Trophoblast cell (in vitro differentiated cells and primary cell): Measurements from ENCODE around the gene ANKRD6.

Experiments
- DNase-seq, 2 donors: peaks; one replicate each; pipeline ENCODE4 v3.0.0-alpha.2; 2016
- H2AFZ ChIP-seq: 2 replicates; pipeline ENCODE4 v1.6.1; 2013; ENCODE audit warnings: low read length, moderate library complexity, mild to moderate bottlenecking; ENCODE audit not compliant: insufficient read depth, poor library complexity
- H2AK5ac ChIP-seq: 2 replicates; pipeline ENCODE4 v1.6.1; 2013; ENCODE audit warnings: mild to moderate bottlenecking, low read length
- H2BK120ac ChIP-seq: 2 replicates; pipeline ENCODE4 v1.6.1; 2013; ENCODE audit warnings: low read length, mild to moderate bottlenecking, moderate library complexity; ENCODE audit not compliant: insufficient read depth, poor library complexity
- H2BK12ac ChIP-seq: 2 replicates; pipeline ENCODE4 v1.6.1; 2013; ENCODE audit warnings: mild to moderate bottlenecking, low read length, moderate library complexity
- H2BK5ac ChIP-seq: 2 replicates; pipeline ENCODE4 v1.6.1; 2013; ENCODE audit warnings: low read length, low read depth, moderate library complexity, mild to moderate bottlenecking; ENCODE audit not compliant: poor library complexity
- H3K14ac ChIP-seq: 2 replicates; pipeline ENCODE4 v1.6.1; 2013; ENCODE audit warnings: mild to moderate bottlenecking, low read length
- H3K18ac ChIP-seq: 2 replicates; pipeline ENCODE4 v1.6.1; 2013; ENCODE audit warnings: mild to moderate bottlenecking, low read length
- H3K23ac ChIP-seq: 2 replicates; pipeline ENCODE4 v1.6.1; 2013; ENCODE audit warnings: low read length
- H3K27ac ChIP-seq: 2 replicates; pipeline ENCODE4 v1.5.1; 2013; ENCODE audit warnings: low read depth, mild to moderate bottlenecking, inconsistent platforms, low read length, moderate library complexity
- H3K27me3 ChIP-seq: 2 replicates; pipeline ENCODE4 v1.6.1; 2013; ENCODE audit warnings: inconsistent platforms, mild to moderate bottlenecking, low read length, moderate library complexity; ENCODE audit not compliant: insufficient read depth
- H3K36me3 ChIP-seq, 2 experiments: 1 replicate in 1 of 2; 2 replicates in 1 of 2; pipeline ENCODE4 v1.6.1; 2013; ENCODE audit warnings: low read length in 2 of 2, mild to moderate bottlenecking in 2 of 2, moderate library complexity in 1 of 2; ENCODE audit not compliant: insufficient read depth in 2 of 2, control insufficient read depth in 1 of 2
- H3K4ac ChIP-seq: 2 replicates; pipeline ENCODE4 v1.6.1; 2013; ENCODE audit warnings: low read depth, mild to moderate bottlenecking, low read length, moderate library complexity
- H3K4me1 ChIP-seq, 2 experiments: 1 replicate in 1 of 2; 2 replicates in 1 of 2; pipeline ENCODE4 v1.6.1; 2013; ENCODE audit warnings: low read length in 2 of 2, mild to moderate bottlenecking in 2 of 2, moderate library complexity in 1 of 2; ENCODE audit not compliant: insufficient read depth in 2 of 2, control insufficient read depth in 1 of 2
- H3K4me2 ChIP-seq: 2 replicates; pipeline ENCODE4 v1.6.1; 2013; ENCODE audit warnings: inconsistent platforms, mild to moderate bottlenecking, low read length, moderate library complexity
- H3K4me3 ChIP-seq: 2 replicates; pipeline ENCODE4 v1.5.1; 2013; ENCODE audit warnings: mild to moderate bottlenecking, low read depth, low read length, inconsistent platforms
- H3K79me1 ChIP-seq: one replicate; pipeline ENCODE4 v1.6.1; 2013; ENCODE audit warnings: low read length
- H3K79me2 ChIP-seq: 2 replicates; pipeline ENCODE4 v1.6.1; 2013; ENCODE audit warnings: low read length, mild to moderate bottlenecking; ENCODE audit not compliant: control insufficient read depth, insufficient read depth, poor library complexity
- H3K9ac ChIP-seq: 2 replicates; pipeline ENCODE4 v1.6.1; 2013; ENCODE audit warnings: mild to moderate bottlenecking, low read length
- H3K9me3 ChIP-seq: 2 replicates; pipeline ENCODE4 v1.6.1; 2013; ENCODE audit warnings: low read depth, mild to moderate bottlenecking, control low read depth, inconsistent platforms, low read length; ENCODE audit not compliant: insufficient read depth
- H4K12ac ChIP-seq: 2 replicates; pipeline ENCODE4 v1.6.1; 2013; ENCODE audit warnings: low read depth, mild to moderate bottlenecking, low read length, moderate library complexity
- H4K8ac ChIP-seq: 2 replicates; pipeline ENCODE4 v1.6.1; 2013; ENCODE audit warnings: low read depth, mild to moderate bottlenecking, low read length, moderate library complexity
- H4K91ac ChIP-seq: one replicate; pipeline ENCODE4 v1.6.1; 2013; ENCODE audit warnings: low read depth, mild to moderate bottlenecking, low read length, moderate library complexity
- WGBS: extraction: QIAGEN DNeasy Blood & Tissue Kit; methylation state at CpG from one replicate; pipeline ENCODE4 v1.1.7; 2013; ENCODE audit warnings: missing lambda C conversion rate; ENCODE audit not compliant: insufficient read length, insufficient coverage; ENCODE audit errors: extremely low coverage; 5-methylcytosine and 5-hydroxymethylcytosine counted together

The ANKRD6 gene

DNA sequence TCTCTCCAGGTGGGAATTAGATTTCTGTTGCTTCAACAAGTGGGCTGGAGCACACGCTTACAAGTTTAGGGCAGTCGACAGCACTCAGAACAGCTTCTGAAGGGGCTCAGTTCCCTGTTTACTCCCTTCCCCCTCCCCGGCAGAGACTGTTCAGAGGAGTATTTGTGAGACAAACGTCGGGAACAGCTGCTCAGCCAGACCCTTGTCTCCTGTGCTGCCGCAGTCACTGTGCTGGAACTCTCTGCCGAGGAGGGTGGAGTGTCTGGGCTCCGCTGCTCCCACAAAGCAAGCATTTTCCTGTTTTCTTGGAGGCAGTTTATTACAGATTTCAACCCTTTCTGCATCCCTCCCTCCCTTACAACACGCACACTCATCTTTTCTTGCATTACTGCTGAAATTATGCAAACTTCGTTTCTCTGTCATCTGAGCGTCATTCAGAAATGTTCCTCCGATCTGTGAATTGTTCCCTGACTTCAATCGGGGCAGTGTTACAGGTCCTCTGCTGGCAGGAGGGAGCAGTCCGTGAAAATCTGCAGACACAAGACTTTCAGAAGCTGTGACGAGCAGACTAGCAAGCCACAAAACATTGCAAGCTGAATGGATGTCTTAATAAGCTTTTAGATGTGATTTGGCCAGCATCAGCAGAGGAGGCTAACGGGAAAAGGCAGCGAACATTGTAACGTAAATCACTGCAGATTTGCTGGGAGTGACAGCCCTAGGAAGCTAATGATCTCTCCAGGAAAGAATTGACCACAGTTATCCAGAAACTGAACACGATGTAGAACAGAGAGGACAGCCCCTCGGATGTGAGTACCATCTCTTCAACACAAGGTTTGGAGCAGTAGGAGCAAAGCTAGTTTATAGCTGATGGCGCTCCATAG, 129.4 kb downstream of the ANKRD6 start:
- Histone ChIP-seq H4K8ac (no peak overlapping the region), H2BK5ac (peak overlapping the region; percentile 61), H3K79me2 (peaks cover 8% of the 10 kb centered on the region), H3K14ac (peak overlapping the region; percentile 28), H3K27ac (peak overlapping the region; percentile 63), H4K12ac (no peak overlapping the region), H2BK12ac (peak overlapping the region; percentile 42), H3K4me1 (peaks cover 36 to 53% of the 10 kb centered on the region in 2 experiments), H3K18ac (peak overlapping the region; percentile 49), H3K9me3 (peaks cover 2% of the 10 kb centered on the region), H2BK120ac (peak overlapping the region; percentile 20), H4K91ac (peak overlapping the region; percentile 70), H3K4me2 (peak overlapping the region; percentile 46), H3K4ac (peak overlapping the region; percentile 39), H3K27me3 (no peaks in the 10 kb centered on the region), H3K79me1 (peaks cover 33% of the 10 kb centered on the region), H2AFZ (no peak overlapping the region), H2AK5ac (no peak overlapping the region), H3K9ac (peak overlapping the region; percentile 42), H3K36me3 (no peaks in the 10 kb centered on the region), H3K23ac (no peak overlapping the region), H3K4me3 (no peak overlapping the region)
- no peak for DNase-seq
- no CpG with 5 or more reads among the region's 21 CpGs for WGBS

DNA sequence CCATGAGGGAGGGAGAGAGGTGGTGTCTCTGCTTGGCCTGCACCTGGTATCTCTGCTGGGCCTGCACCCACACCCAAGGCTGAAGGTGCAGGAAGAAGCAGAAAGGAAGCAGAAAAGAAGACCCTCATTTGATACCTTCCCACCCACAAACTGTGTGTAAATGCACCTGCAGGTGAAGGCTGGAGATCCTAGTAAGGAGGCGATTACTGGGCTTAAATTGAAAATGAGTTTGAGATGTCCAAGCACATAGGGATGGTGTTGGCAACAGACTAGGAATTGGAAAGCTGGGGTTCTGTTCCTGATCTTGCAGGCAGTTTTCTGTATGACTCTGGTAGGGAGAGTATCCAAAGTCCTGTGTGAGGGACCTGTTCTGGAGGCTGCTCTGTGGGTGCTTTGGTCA, 130.9 kb downstream of the ANKRD6 start:
- H3K4me3 ChIP-seq, result no peak overlapping the region
- H3K27me3 ChIP-seq, result no peaks in the 10 kb centered on the region
- DNase-seq, result no peak
- H3K79me2 ChIP-seq, result peaks cover 8% of the 10 kb centered on the region
- H3K79me1 ChIP-seq, result peaks cover 35% of the 10 kb centered on the region
- H2BK5ac ChIP-seq, result peak overlapping the region; percentile 62
- H3K9ac ChIP-seq, result no peak overlapping the region
- no CpG with 5 or more reads among the region's 1 CpG for WGBS
- no peak overlapping the region for H2AFZ ChIP-seq
- no peaks in the 10 kb centered on the region for H3K9me3 ChIP-seq
- no peak overlapping the region for H2AK5ac ChIP-seq
- peak overlapping the region; percentile 38 for H2BK12ac ChIP-seq
- peak overlapping the region; percentile 46 for H3K4me2 ChIP-seq
- peak overlapping the region; percentile 67 for H2BK120ac ChIP-seq
- H4K91ac ChIP-seq, result peak overlapping the region; percentile 76
- no peak overlapping the region for H4K12ac ChIP-seq
- peaks cover 2% of the 10 kb centered on the region in 2 experiments for H3K36me3 ChIP-seq
- H3K27ac ChIP-seq, result peak overlapping the region; percentile 93
- H3K23ac ChIP-seq, result peak overlapping the region; percentile 3
- H3K4me1 ChIP-seq, result peaks cover 41 to 59% of the 10 kb centered on the region in 2 experiments
- H3K4ac ChIP-seq, result peak overlapping the region; percentile 17
- H3K18ac ChIP-seq, result peak overlapping the region; percentile 4
- no peak overlapping the region for H4K8ac ChIP-seq
- peak overlapping the region; percentile 18 for H3K14ac ChIP-seq

DNA sequence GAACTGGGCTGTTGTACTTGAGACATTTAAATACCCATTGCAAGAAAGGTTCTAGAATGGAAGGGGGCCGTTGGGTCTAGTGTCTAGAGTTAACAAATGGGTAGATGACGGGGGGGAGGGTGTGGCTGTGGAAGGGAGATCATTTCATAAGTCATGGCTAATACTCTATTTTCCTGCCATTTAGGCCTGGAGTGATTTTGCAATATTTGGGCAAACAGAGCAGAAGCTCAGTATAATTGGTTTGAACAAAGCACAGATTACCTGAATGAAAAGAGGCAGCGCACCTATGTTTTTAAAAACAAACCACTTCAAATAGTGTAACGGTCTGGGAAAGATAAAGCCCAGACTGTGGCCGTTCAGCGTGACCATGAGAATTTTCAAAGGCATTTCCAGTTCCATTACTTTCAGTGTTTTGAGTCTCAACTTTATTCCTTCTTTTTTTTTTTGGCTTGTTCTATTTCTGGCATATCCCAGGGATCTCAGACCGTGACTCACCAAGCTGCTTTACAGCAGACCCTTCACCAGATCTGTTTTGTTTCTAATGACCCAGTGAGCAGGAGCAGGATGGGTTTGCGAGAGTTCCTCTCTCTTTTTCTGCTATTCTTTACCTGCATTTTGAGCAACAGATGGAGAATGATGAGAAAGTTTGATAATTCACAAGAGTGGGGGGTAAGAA, 131.9 kb downstream of the ANKRD6 start:
- Histone ChIP-seq H2BK12ac (peak overlapping the region; percentile 58), H4K91ac (peak overlapping the region; percentile 85), H3K18ac (no peak overlapping the region), H4K8ac (no peak overlapping the region), H3K36me3 (peaks cover 2% of the 10 kb centered on the region in 2 experiments), H2AFZ (no peak overlapping the region), H3K4ac (no peak overlapping the region), H2BK120ac (peak overlapping the region; percentile 78), H3K27ac (peak overlapping the region; percentile 97), H3K79me2 (peaks cover 8% of the 10 kb centered on the region), H3K9me3 (no peaks in the 10 kb centered on the region), H3K4me3 (no peak overlapping the region), H2BK5ac (peak overlapping the region; percentile 74), H3K14ac (no peak overlapping the region), H3K4me1 (peaks cover 41 to 59% of the 10 kb centered on the region in 2 experiments), H3K79me1 (peaks cover 35% of the 10 kb centered on the region), H3K4me2 (peak overlapping the region; percentile 46), H3K23ac (no peak overlapping the region), H2AK5ac (peak overlapping the region; percentile 39), H4K12ac (no peak overlapping the region), H3K9ac (no peak overlapping the region), H3K27me3 (no peaks in the 10 kb centered on the region)
- no CpG with 5 or more reads among the region's 8 CpGs for WGBS
- no peak for DNase-seq

DNA sequence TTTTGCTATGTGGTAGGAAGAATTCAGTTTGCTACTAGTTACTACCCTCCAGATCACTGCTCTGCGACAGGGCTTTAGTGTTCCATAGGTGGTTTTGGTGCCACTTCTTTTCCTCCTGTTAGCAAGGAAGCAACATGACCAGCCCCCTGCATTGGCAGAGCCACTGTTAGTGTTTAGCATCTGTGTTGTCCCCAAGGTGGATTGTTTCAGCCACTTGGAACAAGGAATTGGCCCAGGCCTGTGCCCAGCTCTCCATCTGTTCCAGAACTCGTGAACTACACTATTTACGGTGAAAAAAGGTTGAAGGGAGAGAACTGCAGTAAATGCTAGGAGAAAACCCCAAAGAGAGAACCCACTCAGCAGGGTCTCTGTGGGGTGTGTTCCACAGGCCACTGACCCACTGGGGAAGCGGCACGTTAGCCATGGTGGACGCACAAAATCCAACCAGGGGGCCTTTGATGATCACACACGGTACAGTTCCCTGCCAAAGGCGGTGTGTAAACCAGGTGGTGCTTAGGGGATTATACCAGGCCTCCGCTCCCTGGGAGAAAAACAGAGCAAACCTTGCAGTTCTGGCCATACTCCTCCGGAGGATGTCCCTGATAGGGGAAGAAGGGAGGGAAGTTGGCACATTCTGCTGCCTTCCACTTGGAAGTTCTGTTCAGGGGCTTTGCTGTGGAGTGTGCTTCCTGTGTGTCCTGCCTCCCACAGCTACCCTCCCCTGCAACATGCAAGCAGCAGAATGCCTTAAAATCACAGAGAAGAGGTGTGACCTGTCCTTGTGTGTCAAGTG, 133.3 kb downstream of the ANKRD6 start:
- Histone ChIP-seq H3K4me1 (peaks cover 41 to 56% of the 10 kb centered on the region in 2 experiments), H3K36me3 (peaks cover 2% of the 10 kb centered on the region in 2 experiments), H3K4ac (peak overlapping the region; percentile 28), H3K9ac (no peak overlapping the region), H3K79me1 (peaks cover 35% of the 10 kb centered on the region), H2BK12ac (peak overlapping the region; percentile 91), H4K91ac (peak overlapping the region; percentile 91), H3K4me3 (no peak overlapping the region), H3K79me2 (peaks cover 8% of the 10 kb centered on the region), H4K12ac (no peak overlapping the region), H2AFZ (no peak overlapping the region), H2BK5ac (peak overlapping the region; percentile 84), H3K27ac (peak overlapping the region; percentile 97), H4K8ac (peak overlapping the region; percentile 47), H3K27me3 (no peaks in the 10 kb centered on the region), H2BK120ac (peak overlapping the region; percentile 79), H3K18ac (peak overlapping the region; percentile 65), H3K23ac (no peak overlapping the region), H3K4me2 (no peak overlapping the region), H3K9me3 (no peaks in the 10 kb centered on the region), H3K14ac (peak overlapping the region; percentile 60), H2AK5ac (peak overlapping the region; percentile 75)
- no CpG with 5 or more reads among the region's 10 CpGs for WGBS
- no peak for DNase-seq
